Measurements from ENCODE around the gene GDF10.

The GDF10 gene, protein sequence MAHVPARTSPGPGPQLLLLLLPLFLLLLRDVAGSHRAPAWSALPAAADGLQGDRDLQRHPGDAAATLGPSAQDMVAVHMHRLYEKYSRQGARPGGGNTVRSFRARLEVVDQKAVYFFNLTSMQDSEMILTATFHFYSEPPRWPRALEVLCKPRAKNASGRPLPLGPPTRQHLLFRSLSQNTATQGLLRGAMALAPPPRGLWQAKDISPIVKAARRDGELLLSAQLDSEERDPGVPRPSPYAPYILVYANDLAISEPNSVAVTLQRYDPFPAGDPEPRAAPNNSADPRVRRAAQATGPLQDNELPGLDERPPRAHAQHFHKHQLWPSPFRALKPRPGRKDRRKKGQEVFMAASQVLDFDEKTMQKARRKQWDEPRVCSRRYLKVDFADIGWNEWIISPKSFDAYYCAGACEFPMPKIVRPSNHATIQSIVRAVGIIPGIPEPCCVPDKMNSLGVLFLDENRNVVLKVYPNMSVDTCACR

DNA sequence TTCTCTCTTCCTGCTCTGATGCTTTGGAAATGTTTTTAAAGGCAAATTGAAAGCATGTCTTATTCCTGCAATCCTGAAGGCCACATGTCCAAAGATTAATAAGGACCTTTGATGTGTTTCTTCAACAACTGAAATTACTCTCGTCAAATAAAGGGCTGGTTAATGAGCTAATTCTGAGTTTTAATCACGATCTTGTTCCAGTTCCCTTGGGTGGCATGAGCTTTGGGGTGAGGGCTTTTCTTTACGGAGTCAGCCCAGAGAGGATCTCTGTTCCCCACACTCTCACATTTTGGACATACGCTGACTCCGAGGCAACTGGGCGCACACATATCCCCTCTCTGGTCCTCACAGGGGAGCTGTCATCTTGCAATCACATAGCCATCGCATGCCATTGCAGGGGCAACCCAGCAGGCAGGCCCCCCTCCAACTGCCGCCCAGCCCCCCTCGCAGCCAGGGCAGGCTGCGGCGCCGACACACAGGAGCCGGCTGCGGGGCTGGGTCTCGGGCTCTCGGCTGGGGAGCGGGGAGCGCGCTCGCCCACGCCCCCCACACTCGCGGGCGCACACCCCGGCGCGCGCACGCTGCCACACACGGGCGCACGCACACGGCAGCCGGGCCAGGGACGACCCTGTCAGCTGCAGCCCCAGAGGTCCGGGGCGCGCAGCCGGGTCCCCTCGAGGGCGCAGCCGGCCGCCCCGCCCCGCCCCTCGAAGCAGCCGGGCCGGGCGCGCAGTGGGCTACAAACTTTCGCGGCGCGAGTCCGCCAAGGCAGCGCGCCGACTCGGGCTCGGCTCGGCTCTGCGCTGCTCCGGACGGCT is at the start of gene GDF10:
GDF10 (plus strand) TSS at position 587 of the 818 bp plus-strand sequence. CDS start 455 bp downstream, outside the sequence.
- DNase-seq, result no peak

DNA sequence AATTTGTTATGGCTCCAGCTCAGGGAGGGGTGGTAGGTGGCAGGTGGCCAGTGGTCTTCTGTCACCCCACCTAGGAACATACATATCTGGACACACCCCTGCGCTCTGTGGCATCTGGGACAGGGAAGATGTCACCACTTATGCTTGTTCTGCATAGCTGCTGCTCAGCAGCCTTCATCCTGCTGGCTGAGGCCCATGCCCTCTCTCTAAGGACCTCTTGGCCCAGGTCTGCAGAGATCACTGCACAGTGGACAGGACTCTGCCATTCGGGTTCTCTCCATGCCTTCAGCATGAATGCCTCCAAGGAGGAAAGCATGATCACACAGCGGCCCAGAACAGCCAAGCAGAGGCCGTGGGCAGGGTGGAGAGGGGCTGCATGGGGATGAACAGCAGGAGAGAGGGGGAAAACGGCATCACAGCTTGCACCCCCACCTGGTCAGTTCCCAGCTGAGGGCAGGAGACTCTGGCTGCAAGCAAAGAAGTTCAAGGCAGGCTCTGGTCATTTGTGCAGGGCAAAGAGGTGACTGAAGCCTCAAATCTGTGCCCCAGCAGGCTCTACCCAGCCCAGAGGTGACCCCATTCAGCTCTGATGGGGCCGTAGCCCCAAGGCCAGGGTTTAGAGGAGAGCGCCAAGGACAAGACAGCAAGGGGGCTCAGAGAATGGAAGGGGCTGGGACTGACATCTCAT is 47.8 kb upstream of the GDF10 start:
- no peak for DNase-seq

DNA sequence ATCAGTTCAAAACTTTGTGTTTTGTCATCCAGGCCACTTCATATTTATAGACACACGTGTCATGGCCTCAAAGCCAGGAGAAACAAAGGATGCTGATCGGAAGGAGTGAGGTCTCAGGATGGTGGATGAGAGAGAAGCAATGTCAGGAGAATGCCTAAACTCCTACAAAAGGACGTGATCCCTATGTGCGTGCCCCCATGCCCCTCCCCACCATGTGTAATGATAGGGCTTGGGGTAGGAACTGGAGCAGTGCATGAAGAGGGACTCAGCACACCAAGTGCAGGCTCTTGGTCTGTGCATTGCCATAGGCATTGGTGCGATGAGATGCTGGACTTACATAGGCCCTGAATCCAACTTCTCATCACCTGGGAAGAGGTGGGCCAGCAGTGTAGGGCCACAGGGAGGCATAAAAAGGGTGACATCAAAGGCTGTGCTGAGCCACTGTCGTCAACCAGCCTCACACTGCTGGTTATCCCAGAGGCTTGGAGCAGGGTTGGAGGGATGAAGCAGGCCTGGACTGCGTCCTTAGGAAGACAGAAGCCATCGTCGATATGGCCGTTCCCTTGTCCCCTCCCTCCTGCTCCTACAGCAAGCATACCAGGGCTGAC is 46.9 kb upstream of the GDF10 start:
- no peak for DNase-seq

DNA sequence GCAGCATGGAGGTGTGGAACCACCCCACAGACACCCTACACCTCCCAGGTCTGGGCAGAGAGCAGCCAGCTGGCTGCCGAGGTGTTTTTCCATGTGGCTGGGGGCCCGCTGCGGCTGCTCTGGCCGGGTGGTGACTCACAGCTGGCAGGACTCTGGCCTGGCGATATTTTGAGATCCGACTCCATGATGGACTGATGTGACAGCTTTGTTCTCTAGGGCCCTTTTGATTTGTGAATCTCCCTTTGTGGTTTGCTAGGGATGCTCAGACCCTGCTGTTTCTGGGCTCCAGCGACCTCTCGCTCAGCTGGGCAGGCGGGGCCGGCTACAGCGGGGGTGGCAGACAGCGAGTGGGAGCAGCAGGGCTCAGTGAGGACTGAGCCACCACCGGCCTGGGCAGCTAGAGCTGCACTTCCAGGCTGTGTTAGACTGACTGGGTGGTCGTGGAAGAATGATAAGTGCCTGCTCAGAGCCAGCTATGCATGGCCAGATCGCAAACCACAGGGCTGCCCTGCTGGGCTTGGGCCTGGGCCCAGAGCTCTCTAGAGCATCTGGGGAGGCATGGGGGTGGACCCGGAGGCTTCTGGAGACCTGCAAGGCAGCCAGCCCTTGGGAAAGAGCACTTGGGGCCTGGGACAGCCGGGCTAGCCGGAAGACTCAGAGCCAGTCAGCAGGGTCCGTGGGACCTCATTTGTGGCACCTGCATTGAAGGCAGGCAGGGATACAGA is 46.2 kb upstream of the GDF10 start:
- DNase-seq, result no peak

DNA sequence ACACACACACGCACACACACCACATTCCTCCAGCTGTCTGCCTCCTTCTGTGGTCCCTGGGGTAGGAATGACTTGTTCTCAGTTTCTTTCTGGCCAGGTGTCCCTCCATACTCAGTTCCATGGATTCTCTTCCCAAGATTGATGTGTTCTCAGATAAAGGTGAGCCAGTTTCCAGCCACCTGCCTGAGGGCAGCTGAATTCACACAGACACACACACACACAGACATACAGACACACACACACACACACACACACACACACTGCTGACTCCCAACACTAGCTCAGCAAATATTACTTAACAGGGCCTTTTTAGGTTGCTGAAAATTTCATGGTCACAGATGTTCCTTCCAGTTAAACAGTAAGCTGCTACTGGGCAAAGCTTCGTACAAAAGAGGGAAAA is 45.4 kb upstream of the GDF10 start:
- no peak for DNase-seq

DNA sequence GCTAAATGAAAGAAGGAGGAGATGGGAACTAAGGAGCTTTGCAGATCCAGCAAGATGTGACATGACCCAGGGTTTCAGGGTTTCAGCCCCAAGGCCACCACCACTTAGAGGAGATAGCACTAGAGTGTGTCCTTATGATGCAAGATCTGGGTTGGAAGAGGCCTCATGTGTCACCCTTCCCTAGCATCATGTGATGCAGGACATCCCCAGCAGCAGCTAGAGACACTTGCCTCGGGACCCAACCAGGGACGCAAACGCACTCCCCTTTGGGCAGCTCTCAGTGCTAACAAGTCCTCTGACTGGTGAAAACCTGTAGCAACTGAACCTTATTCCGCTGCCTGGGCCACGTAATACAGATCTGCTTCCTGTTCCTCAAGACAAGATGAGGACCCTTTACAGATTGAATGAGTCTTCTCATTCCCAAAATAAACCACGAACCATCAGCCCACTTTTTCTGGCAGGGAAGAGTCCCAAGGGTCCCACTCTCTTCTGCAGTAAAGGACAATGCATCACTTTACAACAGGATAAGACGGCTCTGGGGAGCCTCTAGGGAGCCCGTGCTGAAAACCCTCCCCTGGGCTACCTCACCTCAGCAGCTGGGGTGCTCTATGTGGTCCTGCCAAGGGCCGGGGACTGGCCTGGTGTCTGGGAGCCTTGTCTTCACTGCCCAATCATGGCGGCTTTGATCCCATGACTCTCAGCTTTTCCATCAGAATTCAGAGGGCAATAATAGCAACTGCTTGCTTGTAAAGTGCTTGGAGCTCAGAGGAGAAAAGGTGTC is 44.8 kb upstream of the GDF10 start:
- DNase-seq, result no peak

DNA sequence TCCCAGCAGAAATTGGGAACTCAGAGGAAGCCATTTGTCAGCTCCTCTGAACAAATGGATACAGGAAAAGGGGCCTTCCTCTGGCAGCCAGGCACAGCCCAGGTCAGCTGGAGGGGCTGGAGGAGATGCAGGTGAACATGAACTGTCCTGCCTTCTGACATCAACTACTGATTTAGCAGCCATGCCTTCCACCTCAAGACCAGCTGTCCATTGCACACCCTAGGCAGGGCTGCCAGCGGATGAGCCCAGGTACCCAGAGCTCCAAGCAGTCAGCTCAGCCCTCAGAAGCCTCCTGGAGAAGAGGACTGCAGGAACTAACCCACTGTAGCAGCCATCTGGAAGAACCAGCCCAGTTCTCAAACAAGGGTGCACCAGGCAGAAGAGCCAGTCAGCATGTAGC is 44.1 kb upstream of the GDF10 start:
- DNase-seq, result no peak

DNA sequence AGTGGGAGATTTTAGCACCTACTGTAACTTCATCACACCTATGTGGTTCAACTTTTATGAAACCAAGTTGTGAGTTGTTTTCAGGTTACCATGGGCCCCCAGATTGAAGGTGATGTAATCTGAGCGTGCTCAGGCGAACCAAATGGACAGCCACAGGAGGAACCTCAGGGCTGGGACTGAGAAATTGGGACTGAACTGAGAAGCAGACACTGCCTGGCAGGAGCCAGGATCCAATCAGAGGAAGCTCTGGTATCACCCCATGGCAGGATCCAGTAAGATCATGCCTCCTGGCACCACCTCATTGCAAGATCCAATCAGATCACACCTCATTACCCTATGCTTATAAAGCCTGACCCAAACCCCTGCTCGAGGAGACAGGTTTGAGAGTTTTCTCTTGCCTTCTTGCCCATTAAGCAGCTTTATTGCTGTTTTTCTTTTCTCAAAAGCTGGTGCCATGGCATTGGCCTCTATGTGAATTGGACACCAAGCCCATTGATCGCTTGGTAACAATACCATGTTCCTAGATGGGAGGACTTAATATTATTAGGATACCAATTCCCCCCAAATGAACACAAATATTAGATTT is 43.2 kb upstream of the GDF10 start:
- DNase-seq, result no peak

DNA sequence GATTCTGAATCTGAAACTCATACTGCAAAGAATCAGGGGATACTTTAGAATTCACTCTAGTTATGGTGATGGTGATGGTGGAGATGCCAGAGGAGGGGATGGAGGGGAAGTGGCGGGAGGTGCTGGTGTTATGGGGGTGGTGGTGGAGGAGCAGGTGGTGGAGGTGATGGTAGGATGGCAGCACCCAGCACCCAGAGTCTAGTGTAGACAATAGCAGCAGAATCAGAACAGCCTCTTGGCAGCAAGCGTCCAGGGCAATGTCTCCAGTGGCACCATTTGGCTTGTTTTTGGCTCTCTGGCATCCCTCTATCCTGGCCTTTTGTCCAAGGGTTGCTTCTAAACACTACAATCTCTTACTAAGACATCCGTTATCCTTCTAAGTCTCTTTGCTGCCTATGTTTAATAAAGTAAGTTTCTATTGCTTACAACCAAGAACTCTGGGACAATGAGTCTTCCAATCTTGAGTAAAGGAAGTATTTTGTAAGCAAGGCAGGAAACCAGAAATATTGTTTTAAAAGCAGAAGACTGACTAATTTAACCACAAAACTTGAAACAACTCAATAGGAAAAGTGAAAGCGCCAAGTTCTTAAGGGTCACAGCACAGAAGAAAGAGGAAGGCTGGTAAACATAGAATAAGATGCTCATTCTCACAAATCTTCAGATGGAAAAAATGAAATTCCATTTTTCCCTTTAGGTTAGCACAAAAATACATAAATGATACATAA is 42.4 kb upstream of the GDF10 start:
- no peak for DNase-seq

DNA sequence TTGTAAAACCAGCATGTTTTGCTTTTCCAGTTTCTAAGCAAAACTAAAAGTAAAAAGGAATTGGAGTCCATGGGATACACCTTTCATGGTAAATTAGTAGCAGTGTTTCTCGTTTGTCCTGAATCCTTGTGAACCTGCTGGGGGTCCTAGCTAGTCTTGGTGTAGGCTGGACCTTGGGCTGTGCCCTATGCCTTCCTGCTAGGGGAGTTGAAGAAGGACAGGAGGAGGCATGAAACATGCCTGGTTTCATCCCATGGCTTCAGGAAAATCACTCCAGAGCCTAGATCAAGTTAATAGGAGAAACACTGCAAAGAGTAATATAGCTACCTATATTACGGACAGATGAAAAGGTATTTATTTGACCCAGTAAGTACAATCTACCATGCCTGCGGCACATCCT is 41.1 kb upstream of the GDF10 start:
- DNase-seq, result no peak

DNA sequence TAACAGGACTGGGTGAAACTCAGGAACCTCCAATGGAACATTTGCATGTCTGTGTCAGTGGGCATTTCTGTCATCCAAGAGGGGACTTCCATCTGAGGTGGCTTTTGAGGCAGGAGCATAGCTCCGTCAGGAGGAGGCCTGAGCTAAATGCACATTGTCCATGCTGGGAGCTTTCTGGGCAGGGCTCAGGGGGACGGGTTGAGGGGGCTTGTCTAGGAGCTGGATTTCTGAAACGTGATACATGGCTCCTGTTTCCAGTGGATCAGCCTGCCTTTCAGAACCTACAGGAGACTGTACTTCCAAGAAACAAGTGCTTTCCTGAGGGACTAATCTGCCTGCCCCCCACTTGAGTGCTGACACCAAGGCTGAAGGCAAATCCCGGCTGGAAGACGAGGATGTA is 40.5 kb upstream of the GDF10 start:
- no peak for DNase-seq

DNA sequence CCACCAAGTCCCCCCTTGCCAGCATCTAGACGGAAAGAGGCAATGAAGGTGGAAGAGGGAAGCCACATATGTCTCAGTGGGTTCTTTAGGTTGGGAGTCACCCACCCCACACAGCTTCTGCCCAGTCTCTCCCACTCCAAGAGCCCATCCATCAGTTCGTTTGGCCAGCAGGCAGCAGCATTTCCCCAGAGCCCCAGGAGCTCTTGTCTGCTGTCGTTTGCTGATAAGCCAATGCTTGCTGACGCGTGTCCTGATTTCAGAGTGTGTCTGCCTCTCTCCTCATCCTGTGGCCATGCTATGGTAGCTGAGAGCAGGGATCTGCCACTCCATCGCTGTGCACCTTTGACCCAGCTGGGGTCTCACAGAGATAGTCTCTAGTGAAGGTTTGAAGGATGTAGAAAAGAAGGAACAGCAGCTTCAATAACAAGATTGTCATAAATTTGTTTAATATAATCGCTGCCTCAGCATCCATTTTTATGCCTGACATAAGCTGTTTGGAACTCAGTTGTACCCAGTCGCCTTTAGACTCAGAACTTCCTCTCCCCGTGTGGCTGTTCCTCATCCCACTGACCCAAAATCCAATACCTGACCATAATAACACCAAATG is 39.4 kb upstream of the GDF10 start:
- no peak for DNase-seq

DNA sequence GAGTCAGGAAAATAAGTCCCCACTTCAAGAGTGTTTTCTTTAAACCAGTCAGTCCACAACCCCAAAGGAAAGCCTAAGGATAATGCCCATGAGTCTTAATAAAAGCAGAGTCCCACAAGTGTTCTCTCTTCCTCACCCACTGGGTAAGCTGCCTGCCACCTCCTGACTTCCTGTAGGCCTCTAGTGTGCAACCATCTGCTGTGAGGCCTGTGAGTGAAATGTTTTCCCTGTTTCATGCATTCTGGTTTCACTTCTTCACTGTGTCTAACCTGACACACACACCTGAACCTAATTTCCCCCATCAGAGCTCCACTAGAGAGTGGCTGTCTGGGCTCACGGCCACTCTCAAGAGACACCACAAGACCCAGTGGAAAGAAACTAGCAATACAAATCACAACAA is 38.9 kb upstream of the GDF10 start:
- no peak for DNase-seq

DNA sequence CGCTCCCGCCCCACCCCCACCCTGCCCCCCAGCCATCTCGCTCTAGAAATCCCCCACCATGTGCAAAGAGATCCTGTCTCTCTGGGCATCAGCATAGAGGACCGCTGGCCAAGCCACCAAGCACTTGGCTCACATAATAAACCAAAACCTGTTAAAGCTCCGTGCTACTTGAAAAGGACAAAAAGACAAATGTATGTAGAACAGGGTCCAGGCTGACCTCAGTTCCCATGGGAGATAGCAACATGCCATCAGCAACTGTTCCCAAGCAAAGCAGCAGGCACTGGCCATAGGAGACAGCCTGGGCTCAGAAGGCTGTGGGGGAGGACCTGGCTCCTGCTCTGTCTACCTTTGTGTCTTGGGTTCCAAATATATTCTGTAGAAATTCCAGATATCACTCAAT is 38.4 kb upstream of the GDF10 start:
- no peak for DNase-seq

DNA sequence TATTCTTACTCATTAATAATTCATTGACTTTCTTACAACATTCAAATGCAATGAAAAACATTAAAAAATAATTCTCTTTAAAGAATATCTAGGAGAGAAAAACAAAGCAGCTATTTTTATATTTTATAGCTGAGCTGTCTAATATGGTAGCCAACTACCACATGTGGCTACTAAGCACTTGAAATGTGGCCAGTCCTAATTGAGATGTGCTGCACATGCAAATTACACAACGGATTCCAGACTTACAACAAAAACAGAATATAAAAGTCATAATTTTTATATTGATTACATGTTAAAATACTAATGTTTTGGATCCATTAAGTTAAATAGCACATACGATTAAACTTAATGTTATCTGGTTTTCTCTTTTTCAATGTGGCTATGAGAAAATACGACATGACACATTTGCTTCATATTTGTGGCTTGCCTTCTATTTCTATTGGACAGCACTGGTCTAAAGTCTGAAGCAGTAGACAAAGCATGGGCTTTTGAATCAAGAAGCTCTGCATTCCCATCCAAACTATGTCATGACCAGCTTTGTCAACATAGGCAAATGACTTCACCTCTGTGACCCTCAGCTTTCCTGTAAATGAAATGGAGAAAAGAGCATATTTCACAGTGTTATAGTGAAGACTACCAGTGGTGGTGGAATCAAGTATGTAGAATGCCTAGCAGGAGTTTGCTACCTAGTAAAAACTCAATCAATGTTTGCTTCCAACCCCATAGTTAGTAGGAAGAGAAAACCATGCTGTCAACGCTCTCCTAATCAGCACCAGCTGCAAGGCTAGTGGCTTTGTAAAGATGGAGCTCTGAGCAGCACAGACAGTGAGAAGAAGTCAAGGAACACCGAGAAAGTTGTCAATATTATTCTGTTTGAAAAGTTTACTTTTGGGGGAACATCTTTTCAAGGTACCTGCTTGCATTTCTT is 37.1 kb upstream of the GDF10 start:
- no peak for DNase-seq

DNA sequence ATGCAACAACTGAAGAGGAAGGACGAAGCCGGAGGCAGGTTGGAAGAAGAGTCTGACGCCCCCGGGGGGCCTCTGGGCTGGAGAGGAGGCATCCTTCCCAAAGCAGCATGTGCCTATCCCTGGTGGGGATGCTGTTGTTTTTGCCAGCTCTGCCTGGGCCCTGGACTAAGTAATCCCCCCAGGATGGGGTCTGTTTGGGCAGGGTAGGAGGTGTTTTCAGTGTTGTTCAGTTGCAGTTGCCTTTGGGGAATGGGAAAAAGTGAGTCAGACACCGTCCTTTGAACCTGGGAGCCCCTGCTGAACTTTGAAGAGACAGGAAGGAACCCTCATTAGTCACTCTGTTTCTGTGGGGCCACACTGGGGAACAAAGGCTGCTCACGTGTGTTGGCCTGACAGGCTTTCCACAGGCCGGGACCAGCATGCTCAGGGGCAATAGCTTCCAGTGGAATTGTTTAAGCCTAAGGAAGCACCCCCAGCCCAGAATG is 35.2 kb upstream of the GDF10 start:
- DNase-seq, result no peak

DNA sequence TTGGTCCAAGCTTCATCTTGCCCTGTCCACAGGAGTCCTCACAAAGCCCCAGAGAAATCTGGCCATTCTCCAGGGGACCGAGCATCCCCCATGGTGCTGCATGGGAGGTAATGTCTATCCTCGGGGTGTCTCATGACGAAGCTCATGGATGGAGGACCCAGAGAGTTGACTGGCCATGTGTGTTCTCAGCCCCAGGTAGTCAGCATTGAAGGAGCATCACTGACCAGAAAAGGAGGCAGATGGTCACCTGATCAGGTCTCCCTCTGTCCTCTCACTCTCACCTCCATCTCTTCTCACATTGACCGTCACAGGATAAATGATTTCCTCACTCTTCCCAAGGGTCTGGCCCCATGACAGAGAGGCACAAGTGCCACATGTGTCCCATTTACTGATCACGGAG is 33.4 kb upstream of the GDF10 start:
- DNase-seq, result no peak

DNA sequence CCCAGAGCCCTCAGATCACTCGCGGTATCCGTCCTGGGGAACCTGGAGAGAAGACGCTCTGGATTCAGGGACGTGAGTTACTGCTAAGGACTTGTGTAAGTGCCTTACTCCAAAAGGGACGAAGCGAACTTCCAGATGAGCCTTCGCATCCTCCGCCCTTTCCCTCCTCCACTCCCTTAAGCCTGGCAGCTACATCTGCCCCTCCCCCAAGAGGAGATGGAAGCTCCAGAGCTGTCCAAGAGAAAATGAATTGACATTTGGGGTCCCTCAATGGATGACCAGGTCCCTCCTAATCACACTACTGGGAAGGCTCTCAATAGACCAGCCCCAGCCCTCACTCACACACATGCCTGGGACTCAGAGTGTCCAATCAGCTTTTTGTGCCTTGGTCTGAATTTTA is 31.3 kb upstream of the GDF10 start:
- DNase-seq, result no peak

DNA sequence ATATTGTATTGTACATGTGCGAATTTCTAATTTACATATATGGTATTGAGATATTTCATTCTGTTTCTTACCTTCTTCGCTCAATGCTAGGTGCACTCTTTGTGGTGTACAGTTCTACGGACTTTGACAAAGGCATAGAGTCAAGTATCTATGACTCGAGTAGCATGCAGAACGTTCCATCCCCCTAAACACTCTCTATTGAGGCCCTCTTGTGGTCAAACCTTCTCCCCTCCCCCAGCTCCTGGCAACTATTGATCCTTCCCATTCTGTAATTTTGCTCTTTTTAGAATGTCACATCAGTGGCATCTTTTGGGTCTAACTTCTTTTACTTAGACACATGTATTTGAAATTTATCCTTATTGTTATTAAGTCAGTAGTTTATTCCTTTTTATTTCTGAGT is 30.7 kb upstream of the GDF10 start:
- no peak for DNase-seq

Data from NCI-H187 treated with DMSO at 0.1 percent for 48 hours (cell line).